ENCODE data around the gene IRF3. TPM values are rescaled to one million over a fixed set of nuclear protein-coding genes. Genes with fewer than 3 reads are reported as not detected.
"Not testable (repeated sequence)": the region's sequence is repeated elsewhere in the genome, so short reads cannot be mapped to it uniquely, and the experiment has no call there.

IRF3 gene
- polyA plus RNA-seq, 3 donors = 37.6 to 41.5 (median 39.3) TPM

- no peak for DNase-seq (ENCODE audit: low read depth in 3 of 3, low spot score in 2 of 3)
Measured at GRCh38 chr19:49631014-49631588, 34.6 kb downstream of the IRF3 start.

DNA sequence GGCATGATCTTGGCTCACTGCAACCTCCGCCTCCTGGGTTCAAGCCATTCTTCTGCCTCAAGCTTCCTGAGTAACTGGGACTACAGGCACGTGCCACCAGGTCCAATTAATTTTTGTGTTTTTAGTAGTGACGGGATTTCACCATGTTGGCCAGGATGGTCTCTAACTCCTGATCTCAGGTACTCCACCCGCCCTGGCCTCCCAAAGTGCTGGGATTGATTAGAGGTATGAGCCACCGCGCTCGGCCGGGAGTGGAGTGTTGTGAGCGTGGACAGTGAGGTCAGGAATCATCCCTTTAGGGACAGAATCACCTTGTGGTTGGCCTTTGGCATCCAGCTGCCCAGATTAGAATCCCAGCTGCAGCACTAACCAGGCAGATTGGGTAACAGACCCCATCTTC, 36.0 kb downstream of the IRF3 start:
- DNase-seq (ENCODE audit: low read depth in 3 of 3, low spot score in 2 of 3) = no peak

- DNase-seq (ENCODE audit: low read depth in 3 of 3, low spot score in 2 of 3) = no peak
Measured at GRCh38 chr19:49626226-49626625, 39.4 kb downstream of the IRF3 start.

DNA sequence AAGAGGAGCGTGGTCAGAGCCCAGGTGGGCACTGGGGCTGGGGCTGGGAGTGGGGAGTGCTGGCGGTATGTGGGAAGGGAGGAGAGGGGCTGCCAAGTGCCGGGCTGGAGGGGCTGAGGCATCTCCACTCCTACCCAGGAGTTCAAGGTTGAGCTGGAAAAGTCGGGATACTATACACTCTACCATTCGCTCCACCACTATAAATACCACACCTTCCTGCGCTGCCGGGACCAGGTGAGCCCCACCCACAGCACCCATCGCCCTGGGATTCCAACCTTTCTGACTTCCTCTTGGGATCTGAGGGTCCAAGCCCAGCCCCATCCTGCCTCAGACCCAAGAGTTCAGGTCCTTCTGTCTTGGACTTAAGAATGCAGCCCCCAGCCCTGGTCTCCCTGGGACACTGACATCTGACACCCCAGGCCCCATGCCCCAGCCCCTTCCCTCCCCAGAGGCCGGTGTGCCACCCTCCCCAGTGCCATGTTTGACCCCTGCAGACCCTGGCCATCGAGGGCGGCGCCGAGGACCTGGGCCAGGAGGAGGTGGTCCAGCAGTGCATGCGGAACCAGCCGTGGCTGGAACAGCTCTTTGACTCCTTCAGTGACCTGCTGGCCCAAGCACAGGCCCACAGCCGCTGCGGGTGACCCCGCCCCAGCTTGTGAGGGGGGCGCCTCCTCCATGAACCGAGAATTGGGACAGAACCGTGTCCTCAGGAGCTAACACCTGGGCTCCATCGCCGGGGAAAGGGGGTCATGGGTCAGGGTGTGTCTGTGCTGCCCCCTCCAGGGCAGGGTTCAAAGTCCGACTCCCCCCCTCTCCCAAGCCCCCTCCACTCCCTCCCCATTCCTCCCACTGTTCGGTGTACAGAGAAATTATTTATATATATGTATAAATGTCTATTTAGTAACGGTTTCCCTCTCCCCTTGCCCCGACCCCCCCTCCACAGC, 40.4 kb downstream of the IRF3 start:
- no peak for DNase-seq (ENCODE audit: low read depth in 3 of 3, low spot score in 2 of 3)

- DNase-seq (ENCODE audit: low read depth in 3 of 3, low spot score in 2 of 3) = not testable (repeated sequence)
Measured at GRCh38 chr19:49617860-49618259, 47.8 kb downstream of the IRF3 start.

DNA sequence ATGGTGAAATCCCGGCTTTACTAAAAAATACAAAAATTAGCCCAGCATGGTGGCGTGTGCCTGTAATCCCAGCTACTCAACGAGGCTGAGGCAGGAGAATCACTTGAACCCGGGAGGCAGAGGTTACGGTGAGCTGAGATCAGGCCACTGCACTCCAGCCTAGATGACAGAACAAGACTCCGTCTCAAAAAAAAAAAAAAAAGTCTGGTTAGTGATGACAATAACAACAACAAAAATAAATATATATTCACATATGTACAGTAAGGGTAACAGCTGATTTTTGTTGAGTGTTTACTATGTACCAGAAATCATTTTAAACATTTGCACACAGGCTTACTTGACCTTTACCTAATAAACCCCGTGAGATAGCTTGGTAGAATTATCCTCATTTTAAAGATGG, 48.7 kb downstream of the IRF3 start:
- DNase-seq (ENCODE audit: low read depth in 3 of 3, low spot score in 2 of 3) = no peak

GRCh38 chr19:49616532-49616931, 49.1 kb downstream of the IRF3 start:
- no peak for DNase-seq (ENCODE audit: low read depth in 3 of 3, low spot score in 2 of 3)

GRCh38 chr19:49615861-49616260, 49.8 kb downstream of the IRF3 start:
- DNase-seq (ENCODE audit: low read depth in 3 of 3, low spot score in 2 of 3) = no peak

DNA sequence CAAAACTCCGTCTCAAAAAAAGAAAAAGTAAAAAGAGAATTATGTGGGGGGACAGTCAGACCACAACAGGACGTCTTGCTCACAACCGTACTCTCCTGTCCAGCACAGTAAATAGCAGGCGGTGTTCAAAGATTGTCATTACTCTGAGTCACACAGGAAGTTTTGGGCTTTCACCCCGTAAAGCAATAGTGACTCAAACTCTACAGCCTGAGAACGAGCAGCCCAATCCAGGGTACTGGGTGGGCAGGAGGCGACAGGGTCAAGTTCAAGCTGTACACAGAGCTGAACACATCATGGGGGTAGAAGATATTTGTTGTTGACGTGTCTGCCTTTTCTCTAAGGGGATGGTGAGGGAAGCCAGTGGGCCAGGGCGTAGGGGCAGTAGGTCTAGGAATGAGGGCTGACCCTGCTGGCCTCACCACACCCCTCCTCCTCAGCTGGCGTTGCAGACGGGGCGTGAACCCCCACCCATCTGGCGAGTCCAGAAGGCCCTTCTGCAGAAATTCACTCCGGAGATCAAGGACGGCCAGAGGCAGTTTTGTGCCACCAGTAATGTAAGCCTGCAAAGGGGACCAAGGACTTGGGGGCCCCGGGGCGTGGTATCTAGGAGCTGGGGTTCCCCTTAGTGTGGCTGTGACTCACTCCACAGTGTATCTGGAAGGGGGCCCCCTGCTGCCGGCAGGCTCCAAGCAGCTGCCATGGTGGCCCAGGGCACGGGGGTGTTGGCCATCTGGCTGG, 51.4 kb downstream of the IRF3 start:
- DNase-seq (ENCODE audit: low read depth in 3 of 3, low spot score in 2 of 3) = no peak

DNA sequence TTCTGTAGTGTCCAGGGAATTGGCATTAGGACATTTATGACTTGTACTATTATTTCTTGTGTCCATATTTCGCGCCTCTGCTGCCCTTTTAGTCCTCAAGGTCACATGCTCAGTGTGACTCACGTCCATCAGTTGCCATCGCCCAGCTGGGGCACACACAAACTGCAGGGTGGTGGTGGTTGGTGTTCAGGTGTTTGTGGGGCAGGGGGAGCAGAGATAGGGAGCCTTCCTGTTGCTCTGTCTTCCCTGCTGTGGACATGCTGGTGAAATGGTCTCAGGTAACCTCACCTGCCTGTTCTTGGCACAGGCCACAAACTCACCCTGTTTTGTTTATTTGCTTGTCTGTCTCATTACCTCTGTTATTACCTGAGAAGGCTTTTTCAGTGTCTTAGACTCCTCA, 52.3 kb downstream of the IRF3 start:
- DNase-seq (ENCODE audit: low read depth in 3 of 3, low spot score in 2 of 3) = no peak

Other genes with a start within 250 kb of the IRF3 start
- not detected for gene PTH2, start 242.4 kb downstream of the IRF3 start, polyA plus RNA-seq (ENCODE audit: insufficient read length in 3 of 3)
- gene GFY, start 240.5 kb downstream of the IRF3 start, polyA plus RNA-seq (ENCODE audit: insufficient read length in 3 of 3) = not detected
- under 1 TPM; 0.25 to 0.33 (median 0.31) TPM for gene SLC17A7, start 224.3 kb downstream of the IRF3 start, polyA plus RNA-seq (ENCODE audit: insufficient read length in 3 of 3)
- 10 to 100 TPM; 81.1 to 84.9 (median 84.7) TPM for gene PIH1D1, start 214.0 kb downstream of the IRF3 start, polyA plus RNA-seq (ENCODE audit: insufficient read length in 3 of 3)
- 10 to 100 TPM; 14.5 to 15.0 (median 14.8) TPM for gene ALDH16A1, start 212.6 kb downstream of the IRF3 start, polyA plus RNA-seq (ENCODE audit: insufficient read length in 3 of 3)
- 1 to 10 TPM; 2.6 to 3.2 (median 2.7) TPM for gene FLT3LG, start 191.6 kb downstream of the IRF3 start, polyA plus RNA-seq (ENCODE audit: insufficient read length in 3 of 3)
- gene RPL13A, start 178.2 kb downstream of the IRF3 start, polyA plus RNA-seq (ENCODE audit: insufficient read length in 3 of 3) = 1,000 to 10,000 TPM; 2,089 to 2,580 (median 2,270) TPM
- 1,000 to 10,000 TPM; 2,847 to 3,056 (median 2,982) TPM for gene RPS11, start 169.4 kb downstream of the IRF3 start, polyA plus RNA-seq (ENCODE audit: insufficient read length in 3 of 3)
- gene FCGRT, start 153.2 kb downstream of the IRF3 start, polyA plus RNA-seq (ENCODE audit: insufficient read length in 3 of 3) = 100 to 1,000 TPM; 219 to 252 (median 230) TPM
- gene RCN3, start 137.9 kb downstream of the IRF3 start, polyA plus RNA-seq (ENCODE audit: insufficient read length in 3 of 3) = 10 to 100 TPM; 10.0 to 10.9 (median 10.2) TPM
- gene NOSIP, start 85.3 kb downstream of the IRF3 start, polyA plus RNA-seq (ENCODE audit: insufficient read length in 3 of 3) = 10 to 100 TPM; 61.2 to 69.1 (median 64.3) TPM
- 1 to 10 TPM; 7.1 to 8.5 (median 7.1) TPM for gene PRRG2, start 84.5 kb downstream of the IRF3 start, polyA plus RNA-seq (ENCODE audit: insufficient read length in 3 of 3)
- gene PRR12, start 74.7 kb downstream of the IRF3 start, polyA plus RNA-seq (ENCODE audit: insufficient read length in 3 of 3) = 10 to 100 TPM; 13.6 to 16.3 (median 15.1) TPM
- gene RRAS, start 25.7 kb downstream of the IRF3 start, polyA plus RNA-seq (ENCODE audit: insufficient read length in 3 of 3) = 10 to 100 TPM; 19.8 to 23.1 (median 21.3) TPM
- gene SCAF1, start 23.6 kb downstream of the IRF3 start, polyA plus RNA-seq (ENCODE audit: insufficient read length in 3 of 3) = 10 to 100 TPM; 24.3 to 31.6 (median 25.6) TPM
- 10 to 100 TPM; 16.4 to 21.9 (median 19.4) TPM for gene BCL2L12, start 76 bp upstream of the IRF3 start, polyA plus RNA-seq (ENCODE audit: insufficient read length in 3 of 3)
- 100 to 1,000 TPM; 205 to 221 (median 219) TPM for gene PRMT1, start 11.4 kb upstream of the IRF3 start, polyA plus RNA-seq (ENCODE audit: insufficient read length in 3 of 3)
- under 1 TPM; 0.64 to 0.67 (median 0.64) TPM for gene ADM5, start 23.7 kb upstream of the IRF3 start, polyA plus RNA-seq (ENCODE audit: insufficient read length in 3 of 3)
- 10 to 100 TPM in 1 of 3 donors, 1 to 10 TPM in 2; 8.0 to 10.9 (median 9.0) TPM for gene CPT1C, start 25.3 kb upstream of the IRF3 start, polyA plus RNA-seq (ENCODE audit: insufficient read length in 3 of 3)
- gene TSKS, start 97.4 kb upstream of the IRF3 start, polyA plus RNA-seq (ENCODE audit: insufficient read length in 3 of 3) = under 1 TPM in 2 of 3 donors, not detected in 1; 0.10 to 0.15 TPM
- 10 to 100 TPM; 40.8 to 48.0 (median 43.7) TPM for gene AP2A1, start 101.1 kb upstream of the IRF3 start, polyA plus RNA-seq (ENCODE audit: insufficient read length in 3 of 3)
- 10 to 100 TPM; 29.3 to 37.1 (median 37.0) TPM for gene FUZ, start 147.4 kb upstream of the IRF3 start, polyA plus RNA-seq (ENCODE audit: insufficient read length in 3 of 3)
- 10 to 100 TPM; 55.8 to 65.6 (median 56.0) TPM for gene MED25, start 152.4 kb upstream of the IRF3 start, polyA plus RNA-seq (ENCODE audit: insufficient read length in 3 of 3)
- gene PTOV1, start 185.3 kb upstream of the IRF3 start, polyA plus RNA-seq (ENCODE audit: insufficient read length in 3 of 3) = 100 to 1,000 TPM; 239 to 280 (median 278) TPM
- 10 to 100 TPM; 33.4 to 43.9 (median 36.2) TPM for gene PNKP, start 201.7 kb upstream of the IRF3 start, polyA plus RNA-seq (ENCODE audit: insufficient read length in 3 of 3)
- 10 to 100 TPM; 22.8 to 29.3 (median 25.8) TPM for gene AKT1S1, start 211.5 kb upstream of the IRF3 start, polyA plus RNA-seq (ENCODE audit: insufficient read length in 3 of 3)
- 10 to 100 TPM; 32.9 to 42.0 (median 37.2) TPM for gene TBC1D17, start 211.8 kb upstream of the IRF3 start, polyA plus RNA-seq (ENCODE audit: insufficient read length in 3 of 3)
- 1 to 10 TPM; 3.2 to 3.5 (median 3.2) TPM for gene IL4I1, start 231.0 kb upstream of the IRF3 start, polyA plus RNA-seq (ENCODE audit: insufficient read length in 3 of 3)